NCI-H2227 treated with DMSO at 0.1 percent for 48 hours (cell line): ENCODE results near the gene AMBRA1.

ENCODE experiments used
- DNase-seq: peaks from one replicate; lab custom pipeline; 2025; lab: John Stamatoyannopoulos, UW

AMBRA1 gene

GRCh38 chr11:46437122-46437689 is 156.6 kb downstream of the AMBRA1 start:
- no peak for DNase-seq

GRCh38 chr11:46436113-46436512 is 157.7 kb downstream of the AMBRA1 start:
- no peak for DNase-seq

- DNase-seq, result no peak
Observed at GRCh38 chr11:46435679-46436078, 158.1 kb downstream of the AMBRA1 start.

- no peak for DNase-seq
Observed at GRCh38 chr11:46431211-46431610, 162.6 kb downstream of the AMBRA1 start.

GRCh38 chr11:46429717-46430116 is 164.1 kb downstream of the AMBRA1 start:
- DNase-seq, result no peak

GRCh38 chr11:46427364-46427763 is 166.5 kb downstream of the AMBRA1 start:
- no peak for DNase-seq

GRCh38 chr11:46426233-46426991 is 167.4 kb downstream of the AMBRA1 start:
- no peak for DNase-seq

GRCh38 chr11:46422588-46422987 is 171.2 kb downstream of the AMBRA1 start:
- no peak for DNase-seq

- DNase-seq, result no peak
Observed at GRCh38 chr11:46421257-46421880, 172.5 kb downstream of the AMBRA1 start.

GRCh38 chr11:46420513-46420912 is 173.3 kb downstream of the AMBRA1 start:
- no peak for DNase-seq

GRCh38 chr11:46418751-46419150 is 175.1 kb downstream of the AMBRA1 start:
- DNase-seq, result no peak

- DNase-seq, result no peak
Observed at GRCh38 chr11:46417711-46418110, 176.1 kb downstream of the AMBRA1 start.

GRCh38 chr11:46414879-46415278 is 178.9 kb downstream of the AMBRA1 start:
- no peak for DNase-seq

GRCh38 chr11:46414466-46414796 is 179.4 kb downstream of the AMBRA1 start:
- peak; percentile 81 for DNase-seq

GRCh38 chr11:46413760-46414465 is 179.9 kb downstream of the AMBRA1 start:
- DNase-seq, result peak; percentile 81

- no peak for DNase-seq
Observed at GRCh38 chr11:46410021-46410420, 183.8 kb downstream of the AMBRA1 start.

- no peak for DNase-seq
Observed at GRCh38 chr11:46408407-46408986, 185.3 kb downstream of the AMBRA1 start.

- DNase-seq, result no peak
Observed at GRCh38 chr11:46407635-46408034, 186.2 kb downstream of the AMBRA1 start.

- no peak for DNase-seq
Observed at GRCh38 chr11:46404476-46405017, 189.3 kb downstream of the AMBRA1 start.

- no peak for DNase-seq
Observed at GRCh38 chr11:46402957-46403902, 190.6 kb downstream of the AMBRA1 start.

GRCh38 chr11:46397526-46397925 is 196.3 kb downstream of the AMBRA1 start:
- no peak for DNase-seq
